ENCODE results near the gene SULT1A1. TPM values are rescaled to one million over a fixed set of nuclear protein-coding genes. Genes with fewer than 3 reads are reported as not detected.

Gene SULT1A1
- total and polyA plus RNA-seq, 2 experiments from 2014 or later, result 24.1 to 30.4 TPM

DNA sequence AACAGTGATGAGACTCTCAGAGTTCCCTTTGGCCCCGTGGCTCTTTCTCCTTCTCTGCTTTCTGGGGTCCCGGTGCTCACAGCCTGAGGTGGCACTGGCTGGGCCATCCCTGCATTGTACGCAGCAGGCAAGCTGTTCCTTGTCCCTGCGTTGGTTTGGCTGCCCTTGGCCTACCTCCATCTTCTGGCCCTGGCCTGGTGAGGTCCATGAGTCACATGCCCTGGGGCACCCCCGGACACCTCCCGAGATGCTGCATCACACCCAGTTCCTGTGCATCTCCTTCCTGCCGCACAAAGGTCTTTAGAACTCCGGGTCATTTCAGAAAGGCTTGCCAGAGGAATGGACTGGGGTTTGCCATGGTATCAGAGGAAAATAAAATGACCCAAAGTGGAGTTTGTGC lies 22.5 kb downstream of the SULT1A1 start:
- H3K4me1 ChIP-seq (ENCODE audit: low read depth), result no peaks in the 10 kb centered on the region
- no peak overlapping the region for H3K27ac ChIP-seq
- no peak for DNase-seq (ENCODE audit: low read depth in 1 of 2, low spot score in 1 of 2)
- TF ChIP-seq, protein P1, sequence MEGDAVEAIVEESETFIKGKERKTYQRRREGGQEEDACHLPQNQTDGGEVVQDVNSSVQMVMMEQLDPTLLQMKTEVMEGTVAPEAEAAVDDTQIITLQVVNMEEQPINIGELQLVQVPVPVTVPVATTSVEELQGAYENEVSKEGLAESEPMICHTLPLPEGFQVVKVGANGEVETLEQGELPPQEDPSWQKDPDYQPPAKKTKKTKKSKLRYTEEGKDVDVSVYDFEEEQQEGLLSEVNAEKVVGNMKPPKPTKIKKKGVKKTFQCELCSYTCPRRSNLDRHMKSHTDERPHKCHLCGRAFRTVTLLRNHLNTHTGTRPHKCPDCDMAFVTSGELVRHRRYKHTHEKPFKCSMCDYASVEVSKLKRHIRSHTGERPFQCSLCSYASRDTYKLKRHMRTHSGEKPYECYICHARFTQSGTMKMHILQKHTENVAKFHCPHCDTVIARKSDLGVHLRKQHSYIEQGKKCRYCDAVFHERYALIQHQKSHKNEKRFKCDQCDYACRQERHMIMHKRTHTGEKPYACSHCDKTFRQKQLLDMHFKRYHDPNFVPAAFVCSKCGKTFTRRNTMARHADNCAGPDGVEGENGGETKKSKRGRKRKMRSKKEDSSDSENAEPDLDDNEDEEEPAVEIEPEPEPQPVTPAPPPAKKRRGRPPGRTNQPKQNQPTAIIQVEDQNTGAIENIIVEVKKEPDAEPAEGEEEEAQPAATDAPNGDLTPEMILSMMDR (IDR thresholded peaks at IDR 0.05; ENCODE audit: low read depth, low read length), result no peak
- no peak overlapping the region for H3K4me3 ChIP-seq
- no peaks in the 10 kb centered on the region for H3K27me3 ChIP-seq
- H3K9me3 ChIP-seq (ENCODE audit: low read depth), result no peaks in the 10 kb centered on the region
- H3K36me3 ChIP-seq, result peaks cover 5% of the 10 kb centered on the region

DNA sequence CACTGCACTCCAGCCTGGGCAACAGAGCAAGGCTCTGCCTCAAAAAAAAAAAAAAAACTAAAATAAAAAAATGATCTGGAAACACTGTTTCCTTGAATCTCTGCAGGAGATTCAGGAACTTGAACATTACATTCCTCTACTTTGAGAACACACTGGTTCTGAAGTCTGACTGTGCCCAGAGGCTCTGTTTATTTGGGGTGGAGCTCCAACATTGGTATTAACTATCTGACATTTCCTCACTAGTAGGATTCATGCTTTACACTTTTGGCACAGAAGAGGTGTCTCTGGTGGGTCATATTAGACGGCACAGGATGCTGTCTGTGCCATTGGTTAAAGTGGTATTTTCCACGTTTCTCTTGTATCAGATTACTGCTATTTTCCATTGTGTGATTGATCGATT lies 23.4 kb downstream of the SULT1A1 start:
- no peaks in the 10 kb centered on the region for H3K4me1 ChIP-seq (ENCODE audit: low read depth)
- no peaks in the 10 kb centered on the region for H3K27me3 ChIP-seq
- TF ChIP-seq, protein P1 (IDR thresholded peaks at IDR 0.05; ENCODE audit: low read depth, low read length), result no peak
- H3K9me3 ChIP-seq (ENCODE audit: low read depth), result no peaks in the 10 kb centered on the region
- H3K27ac ChIP-seq, result no peak overlapping the region
- no peak for DNase-seq (ENCODE audit: low read depth in 1 of 2, low spot score in 1 of 2)
- peaks cover 5% of the 10 kb centered on the region for H3K36me3 ChIP-seq
- H3K4me3 ChIP-seq, result no peak overlapping the region

DNA sequence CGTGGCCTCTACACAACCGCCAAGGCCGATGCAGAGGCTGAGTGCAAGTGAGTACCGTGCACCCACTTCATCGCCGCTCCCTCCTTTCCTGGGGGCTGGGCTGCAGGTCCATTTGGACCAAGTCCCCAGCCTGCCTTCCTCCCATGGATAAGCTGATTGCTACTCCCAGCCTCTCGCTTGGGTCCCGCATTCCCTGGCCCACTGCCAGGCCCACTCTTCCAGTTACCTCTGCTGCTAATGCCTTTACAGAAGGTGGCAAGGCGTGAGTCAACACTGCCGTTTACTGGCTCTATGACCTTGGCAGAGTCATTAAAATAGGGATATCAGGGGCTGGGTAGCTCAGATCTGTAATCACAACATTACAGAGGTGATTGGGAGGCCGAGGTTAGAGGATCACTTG lies 24.2 kb downstream of the SULT1A1 start:
- Histone ChIP-seq H3K36me3 (peaks cover 5% of the 10 kb centered on the region), H3K27ac (no peak overlapping the region), H3K4me1 (ENCODE audit: low read depth) (no peaks in the 10 kb centered on the region), H3K9me3 (ENCODE audit: low read depth) (no peaks in the 10 kb centered on the region), H3K27me3 (no peaks in the 10 kb centered on the region), H3K4me3 (no peak overlapping the region)
- peak in 1 of 2 donors; percentile 44 for DNase-seq (ENCODE audit: low read depth in 1 of 2, low spot score in 1 of 2)
- TF ChIP-seq, protein P1 (IDR thresholded peaks at IDR 0.05; ENCODE audit: low read depth, low read length), result no peak

DNA sequence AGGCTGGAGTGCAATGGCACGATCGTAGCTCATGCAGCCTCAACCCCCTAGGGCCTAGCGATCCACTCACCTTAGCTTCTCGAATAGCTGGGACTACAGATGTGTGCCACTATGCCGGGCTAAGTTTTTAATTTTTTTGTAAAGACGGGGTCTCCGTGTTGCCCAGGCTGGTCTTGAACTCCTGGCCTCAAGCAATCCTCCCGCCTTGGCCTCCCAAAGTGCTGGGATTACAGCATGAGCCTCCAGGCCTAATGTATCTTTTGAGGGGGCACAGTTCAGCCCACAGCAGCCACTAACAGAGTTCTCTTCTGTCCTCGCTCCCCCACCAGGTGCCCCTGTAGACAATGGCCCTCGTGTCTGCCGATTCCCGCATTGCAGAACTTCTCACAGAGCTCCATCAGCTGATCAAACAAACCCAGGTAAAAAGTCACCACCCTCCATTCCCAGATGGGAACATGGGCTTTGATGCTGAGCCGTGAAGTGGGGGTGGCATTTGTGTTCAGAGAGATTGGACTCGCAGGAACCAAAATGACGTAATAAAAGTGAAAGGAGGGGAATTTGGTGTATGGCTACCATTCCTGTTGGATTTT lies 29.0 kb downstream of the SULT1A1 start:
- Histone ChIP-seq H3K27me3 (no peaks in the 10 kb centered on the region), H3K4me1 (ENCODE audit: low read depth) (no peaks in the 10 kb centered on the region), H3K27ac (no peak overlapping the region), H3K9me3 (ENCODE audit: low read depth) (no peaks in the 10 kb centered on the region), H3K36me3 (no peaks in the 10 kb centered on the region), H3K4me3 (no peak overlapping the region)
- TF ChIP-seq, protein P1 (IDR thresholded peaks at IDR 0.05; ENCODE audit: low read depth, low read length), result no peak
- DNase-seq (ENCODE audit: low read depth in 1 of 2, low spot score in 1 of 2), result no peak

DNA sequence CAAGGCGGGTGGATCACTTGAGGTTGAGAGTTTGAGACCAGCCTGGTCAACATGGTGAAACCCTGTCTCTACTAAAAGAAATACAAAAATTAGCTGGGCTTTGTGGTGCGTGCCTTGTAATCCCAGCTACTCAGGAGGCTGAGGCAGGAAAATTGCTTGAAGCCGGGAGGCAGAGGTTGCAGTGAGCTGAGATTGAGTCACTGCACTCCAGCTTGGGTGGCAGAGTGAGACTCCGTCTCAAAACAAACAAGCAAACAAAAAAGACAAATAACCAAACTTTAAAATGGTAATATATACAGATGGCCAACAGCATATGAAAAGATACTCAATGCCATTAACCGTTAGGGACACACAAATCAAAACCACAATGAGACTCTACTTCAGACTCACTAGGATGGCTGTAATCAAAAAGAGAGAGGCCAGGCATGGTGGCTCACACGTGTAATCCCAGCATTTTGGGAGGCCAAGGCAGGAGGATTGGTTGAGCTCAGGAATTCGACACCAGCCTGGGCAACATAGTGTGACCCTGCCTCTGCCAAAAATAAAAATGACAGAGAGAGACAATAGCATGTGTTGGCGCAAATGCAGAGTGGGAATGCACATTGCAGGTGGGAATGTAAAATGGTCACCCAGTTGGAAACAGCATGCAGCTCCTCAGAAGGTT lies 34.3 kb downstream of the SULT1A1 start:
- no peak for DNase-seq (ENCODE audit: low read depth in 1 of 2, low spot score in 1 of 2)
- Histone ChIP-seq H3K4me3 (no peak overlapping the region), H3K9me3 (ENCODE audit: low read depth) (no peaks in the 10 kb centered on the region), H3K36me3 (no peaks in the 10 kb centered on the region), H3K27ac (no peak overlapping the region), H3K4me1 (ENCODE audit: low read depth) (peaks cover 26% of the 10 kb centered on the region), H3K27me3 (no peaks in the 10 kb centered on the region)
- TF ChIP-seq, protein P1 (IDR thresholded peaks at IDR 0.05; ENCODE audit: low read depth, low read length), result no peak

All from cardiac muscle cell (in vitro differentiated cells and primary cell).